SK-N-MC (cell line): Measurements from ENCODE around the gene CLK2.

Source experiments
- EZH2 ChIP-seq: fragments of 200-600 bp; sonication (generic); IDR thresholded peaks from one replicate; pipeline ENCODE4 v1.6.1; 2017; ENCODE audit warnings: antibody characterized with exemption
- POLR2AphosphoS5 ChIP-seq: IDR thresholded peaks from 2 replicates; pipeline ENCODE4 v1.6.1; 2012; ENCODE audit warnings: mild to moderate bottlenecking, low read depth, low read length, borderline replicate concordance

DNA sequence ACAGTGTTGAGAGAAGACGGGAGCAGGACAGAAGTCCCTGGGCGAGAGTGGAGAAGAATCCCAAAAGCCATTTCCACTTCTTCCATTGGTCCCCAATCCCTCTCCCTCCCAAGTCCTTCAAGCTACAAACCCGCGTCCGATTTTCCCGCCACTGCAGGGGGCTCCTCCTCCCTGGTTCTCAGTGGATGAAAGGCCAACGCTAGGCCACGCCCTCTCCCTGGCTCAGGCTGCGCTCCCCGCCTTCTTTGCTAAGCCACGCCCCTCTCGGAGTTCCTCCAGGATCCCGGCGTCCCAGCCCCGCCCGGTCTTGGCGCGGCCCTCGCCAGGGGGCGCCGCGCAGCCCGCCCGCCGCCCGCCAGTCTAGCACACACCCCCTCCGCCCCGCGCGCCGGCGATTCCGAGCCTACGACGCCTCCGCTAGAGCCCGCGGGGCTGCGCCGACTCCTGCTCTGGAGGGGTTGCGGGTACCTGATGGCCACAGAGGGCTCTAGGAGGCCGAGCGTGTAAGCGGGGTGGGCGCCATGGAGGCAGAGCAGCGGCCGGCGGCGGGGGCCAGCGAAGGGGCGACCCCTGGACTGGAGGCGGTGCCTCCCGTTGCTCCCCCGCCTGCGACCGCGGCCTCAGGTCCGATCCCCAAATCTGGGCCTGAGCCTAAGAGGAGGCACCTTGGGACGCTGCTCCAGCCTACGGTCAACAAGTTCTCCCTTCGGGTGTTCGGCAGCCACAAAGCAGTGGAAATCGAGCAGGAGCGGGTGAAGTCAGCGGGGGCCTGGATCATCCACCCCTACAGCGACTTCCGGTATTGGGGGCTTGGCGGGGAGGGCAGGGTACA lies 4.0 kb upstream of the CLK2 start, which contains the start of gene HCN3:
- TF ChIP-seq EZH2 = no peak
- no peak for TF ChIP-seq POLR2AphosphoS5
